Prostate gland (tissue), 2 donors: ENCODE results near the gene MED9.

Source experiments
- POLR2A ChIP-seq: fragments of 450-650 bp; IDR thresholded peaks from one replicate; pipeline ENCODE4 v1.6.1; 2016; ENCODE audit warnings: antibody characterized with exemption, mild to moderate bottlenecking
- POLR2AphosphoS5 ChIP-seq: sonication (generic); formaldehyde crosslinking; IDR thresholded peaks from one replicate; pipeline ENCODE4 v1.6.1; 2017; ENCODE audit warnings: antibody characterized with exemption
- TF ChIP-seq, protein P1 (sequence below), 4 experiments: fragments of 200-600 bp in 2 of 4; fragments of 450-650 bp in 2 of 4; sonication (generic) in 2 of 4; IDR thresholded peaks; 1 replicate in 3 of 4; 2 replicates in 1 of 4; pipeline ENCODE4 v1.5.1; 2016 to 2019; ENCODE audit warnings: antibody characterized with exemption in 4 of 4, mild to moderate bottlenecking in 2 of 4, moderate library complexity in 2 of 4

GRCh38 chr17:17505151-17505550, 28.4 kb downstream of the MED9 start:
- TF ChIP-seq, protein P1, sequence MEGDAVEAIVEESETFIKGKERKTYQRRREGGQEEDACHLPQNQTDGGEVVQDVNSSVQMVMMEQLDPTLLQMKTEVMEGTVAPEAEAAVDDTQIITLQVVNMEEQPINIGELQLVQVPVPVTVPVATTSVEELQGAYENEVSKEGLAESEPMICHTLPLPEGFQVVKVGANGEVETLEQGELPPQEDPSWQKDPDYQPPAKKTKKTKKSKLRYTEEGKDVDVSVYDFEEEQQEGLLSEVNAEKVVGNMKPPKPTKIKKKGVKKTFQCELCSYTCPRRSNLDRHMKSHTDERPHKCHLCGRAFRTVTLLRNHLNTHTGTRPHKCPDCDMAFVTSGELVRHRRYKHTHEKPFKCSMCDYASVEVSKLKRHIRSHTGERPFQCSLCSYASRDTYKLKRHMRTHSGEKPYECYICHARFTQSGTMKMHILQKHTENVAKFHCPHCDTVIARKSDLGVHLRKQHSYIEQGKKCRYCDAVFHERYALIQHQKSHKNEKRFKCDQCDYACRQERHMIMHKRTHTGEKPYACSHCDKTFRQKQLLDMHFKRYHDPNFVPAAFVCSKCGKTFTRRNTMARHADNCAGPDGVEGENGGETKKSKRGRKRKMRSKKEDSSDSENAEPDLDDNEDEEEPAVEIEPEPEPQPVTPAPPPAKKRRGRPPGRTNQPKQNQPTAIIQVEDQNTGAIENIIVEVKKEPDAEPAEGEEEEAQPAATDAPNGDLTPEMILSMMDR (IDR thresholded peaks at IDR 0.05), result no peak
- TF ChIP-seq POLR2A (no peak), POLR2AphosphoS5 (no peak)
